Fibroblast of gingiva (primary cell): ENCODE results near the gene GRM4.

Experiments
- DNase-seq: peaks from one replicate; pipeline ENCODE4 v3.0.0-alpha.2; 2011; ENCODE audit warnings: low read depth

The GRM4 gene

DNA sequence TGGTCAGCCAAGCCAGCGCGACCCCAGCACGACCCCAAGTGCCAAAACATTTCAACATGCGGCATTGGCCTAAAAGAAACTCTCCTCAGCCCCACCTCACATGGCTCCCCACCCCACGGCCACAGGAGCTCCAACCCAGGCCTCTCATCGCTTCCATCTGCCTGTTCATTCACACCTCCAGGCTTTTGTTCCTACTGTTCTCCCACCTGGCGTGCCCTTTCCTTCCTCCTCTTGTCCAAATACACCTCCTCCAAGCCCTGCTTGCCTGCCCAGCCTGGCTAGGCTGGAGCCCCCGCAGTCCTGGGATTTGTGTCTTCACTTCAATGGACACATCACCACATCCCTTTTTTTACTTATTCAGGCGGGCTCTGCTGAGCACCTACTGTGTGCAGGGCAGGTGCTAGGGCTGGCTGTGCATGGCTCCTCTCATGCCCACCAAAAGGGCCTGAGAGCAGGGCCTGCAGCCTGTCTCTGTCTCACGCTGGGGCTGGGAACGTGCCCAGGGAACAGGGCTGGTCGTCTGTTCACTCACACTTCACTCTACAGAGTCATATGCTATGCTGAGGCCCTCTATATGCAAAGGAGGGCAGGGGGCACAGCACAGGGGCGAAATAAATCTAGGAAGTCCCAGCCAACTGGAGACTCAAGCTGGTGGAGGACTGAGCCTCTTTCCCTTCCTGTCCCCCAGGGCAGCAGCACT lies 61.1 kb downstream of the GRM4 start:
- no peak for DNase-seq

- DNase-seq, result no peak
These were observed 62.8 kb downstream of the GRM4 start for GRCh38 chr6:34082864-34083626.

DNA sequence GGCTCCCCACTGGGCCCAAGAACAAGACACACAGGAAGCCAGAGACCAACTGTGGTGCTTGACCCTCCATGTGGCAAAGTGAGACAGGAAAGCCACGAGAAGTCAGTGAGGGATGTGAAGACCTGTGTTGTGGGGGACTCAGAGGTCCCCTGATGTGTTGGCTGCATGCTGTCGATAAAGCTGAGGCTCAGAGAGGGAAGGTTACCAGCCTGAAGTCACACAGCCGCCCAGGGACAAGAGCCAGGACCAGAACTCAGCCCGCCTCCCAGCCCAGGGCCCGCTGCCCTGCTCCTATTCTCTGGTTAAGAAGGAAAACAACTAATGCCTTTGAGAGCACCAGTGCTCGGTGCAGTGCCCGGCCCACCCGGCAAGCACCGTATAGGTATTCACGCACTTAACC lies 63.5 kb downstream of the GRM4 start:
- no peak for DNase-seq

GRCh38 chr6:34080357-34080756 lies 65.5 kb downstream of the GRM4 start:
- no peak for DNase-seq

GRCh38 chr6:34079899-34080298 lies 66.0 kb downstream of the GRM4 start:
- no peak for DNase-seq

DNA sequence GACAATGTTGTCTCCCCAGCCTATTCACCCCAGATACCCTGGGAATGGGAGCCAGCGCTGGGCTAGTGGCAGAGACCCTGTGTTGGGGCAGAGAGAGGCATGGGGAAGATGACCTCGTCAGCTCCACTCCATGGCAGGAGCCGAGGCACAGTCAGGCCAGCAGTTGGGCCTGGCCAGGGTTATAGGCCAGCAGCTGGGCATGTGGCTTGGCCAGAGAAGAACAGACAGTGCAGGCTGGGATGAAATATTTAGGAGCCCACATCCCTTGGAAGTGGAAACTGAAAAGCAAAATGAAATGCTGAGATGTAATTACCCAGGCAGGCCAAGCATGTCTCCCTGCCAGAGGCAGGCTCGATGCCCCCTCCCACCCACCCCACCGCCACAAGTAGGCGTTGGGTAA lies 70.0 kb downstream of the GRM4 start:
- DNase-seq, result no peak

DNA sequence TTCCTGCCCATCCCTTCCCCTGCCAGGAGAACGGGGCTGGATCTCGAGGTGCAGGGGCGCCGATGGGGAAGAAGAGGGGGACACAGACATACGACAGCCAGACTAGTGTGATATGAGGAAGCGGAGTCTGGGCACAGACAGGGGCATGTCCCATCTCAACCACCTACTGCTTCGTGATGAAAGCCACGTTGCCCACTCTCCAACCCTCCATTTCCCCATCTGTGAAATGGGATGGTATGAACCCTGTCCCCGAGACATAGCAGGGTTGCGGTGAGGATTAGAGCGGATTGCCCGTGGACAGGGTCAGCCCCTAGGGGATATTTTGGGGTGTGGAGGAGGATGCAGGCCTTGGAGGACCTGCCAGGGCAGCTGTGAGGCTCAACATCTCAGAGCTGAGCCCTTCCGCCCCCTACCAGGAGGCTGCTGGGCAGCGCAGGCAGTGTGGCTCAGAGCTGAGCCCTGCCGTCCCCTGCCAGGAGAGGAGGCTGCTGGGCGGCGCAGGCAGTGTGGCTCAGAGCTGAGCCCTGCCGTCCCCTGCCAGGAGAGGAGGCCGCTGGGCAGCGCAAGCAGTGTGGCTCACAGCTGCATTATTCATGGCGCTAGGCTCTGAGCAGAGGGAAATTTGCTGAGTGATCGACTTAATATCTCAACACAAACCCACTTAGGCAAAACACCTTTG lies 71.7 kb downstream of the GRM4 start:
- DNase-seq, result no peak

DNA sequence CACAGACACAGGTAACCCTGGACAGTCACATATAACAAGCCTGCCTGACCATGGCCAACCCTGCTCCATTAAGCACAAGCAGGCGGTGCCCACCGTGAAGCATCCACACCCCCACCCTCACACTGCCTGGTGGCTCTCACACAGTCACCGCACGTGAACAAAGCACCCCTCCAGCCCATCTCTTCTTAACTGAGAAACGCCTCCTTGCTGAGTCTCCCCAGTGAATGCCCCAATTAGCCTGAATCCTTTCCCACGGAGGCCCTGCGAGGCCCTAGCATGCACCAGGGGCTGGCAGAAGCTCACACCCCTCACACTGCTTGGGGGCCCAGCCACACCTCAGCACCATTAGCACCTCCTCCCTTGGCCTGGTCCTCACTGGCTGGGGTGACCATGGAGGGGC lies 72.3 kb downstream of the GRM4 start:
- DNase-seq, result no peak

DNA sequence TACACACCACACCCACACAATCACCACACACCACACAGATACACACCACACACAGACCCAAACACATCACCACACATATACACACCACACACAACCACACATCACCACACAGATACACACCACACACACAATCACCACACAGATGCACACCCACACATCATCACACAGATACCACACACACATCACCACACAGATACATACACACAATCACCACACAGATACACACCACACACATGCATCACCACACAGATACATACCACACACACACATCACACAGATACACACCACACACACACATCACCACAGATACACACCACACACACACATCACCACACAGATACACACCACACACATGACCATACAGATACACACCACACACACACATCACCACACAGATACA lies 73.2 kb downstream of the GRM4 start:
- DNase-seq, result no peak

GRCh38 chr6:34071884-34072379 lies 74.0 kb downstream of the GRM4 start:
- no peak for DNase-seq

DNA sequence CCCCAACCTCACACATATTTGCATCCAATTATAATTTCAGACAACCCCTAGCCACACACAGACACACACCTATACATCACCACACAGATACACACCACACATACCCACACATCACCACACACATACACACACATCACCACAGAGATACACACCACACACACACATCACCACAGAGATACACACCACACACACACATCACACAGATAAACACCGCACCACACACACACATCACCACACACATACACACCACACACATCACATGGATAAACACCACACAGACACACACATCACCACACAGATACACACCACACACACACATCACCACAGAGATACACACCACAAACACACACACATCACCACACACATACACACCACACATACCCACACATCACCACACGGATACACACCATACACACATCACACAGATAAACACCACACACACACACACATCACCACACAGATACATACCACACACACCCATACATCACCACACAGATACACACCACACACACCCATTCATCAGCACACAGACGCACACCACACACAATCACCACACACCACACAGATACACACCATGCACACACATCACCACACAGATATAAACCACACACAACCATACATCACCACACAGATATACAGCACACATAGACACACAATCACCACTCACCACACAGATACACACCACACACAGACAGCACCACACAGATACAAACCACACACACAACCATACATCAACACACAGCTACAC lies 74.6 kb downstream of the GRM4 start:
- no peak for DNase-seq

DNA sequence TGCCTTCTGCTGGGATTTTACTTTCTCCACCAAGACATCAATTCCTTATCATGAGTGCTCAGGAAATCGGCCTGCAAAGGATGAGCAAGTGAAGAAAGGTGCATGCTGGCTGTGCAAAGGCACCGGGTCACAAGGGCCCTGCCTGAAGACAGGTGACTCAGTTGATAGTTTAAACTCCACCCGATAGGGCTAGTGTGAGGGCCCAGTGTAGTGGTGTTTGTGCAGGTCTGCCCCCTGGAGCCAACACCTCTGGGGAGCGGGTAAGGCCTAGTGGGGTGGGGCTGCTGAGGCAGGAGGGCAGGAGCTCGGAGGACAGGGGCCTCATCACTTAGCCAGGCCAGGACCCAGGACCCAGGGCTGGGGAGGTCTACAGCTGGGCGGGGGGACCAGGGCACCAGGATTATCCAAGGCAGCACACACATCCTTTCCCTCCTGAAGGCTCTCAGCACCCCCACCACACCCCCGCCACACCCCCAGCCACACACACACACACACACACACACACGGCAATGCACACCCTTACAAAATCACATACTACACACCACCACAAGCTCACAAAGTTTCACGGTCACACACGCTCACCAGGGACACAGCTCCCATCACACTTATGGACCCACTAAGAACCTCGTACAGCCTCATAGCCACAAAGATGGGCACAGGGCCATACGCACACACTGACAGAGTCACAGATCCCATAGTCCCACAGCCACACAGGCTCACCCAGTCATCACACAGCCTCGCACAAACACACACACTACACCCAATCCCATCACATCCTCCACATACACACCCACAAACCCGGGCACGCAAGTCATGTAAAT lies 75.4 kb downstream of the GRM4 start:
- DNase-seq, result no peak

DNA sequence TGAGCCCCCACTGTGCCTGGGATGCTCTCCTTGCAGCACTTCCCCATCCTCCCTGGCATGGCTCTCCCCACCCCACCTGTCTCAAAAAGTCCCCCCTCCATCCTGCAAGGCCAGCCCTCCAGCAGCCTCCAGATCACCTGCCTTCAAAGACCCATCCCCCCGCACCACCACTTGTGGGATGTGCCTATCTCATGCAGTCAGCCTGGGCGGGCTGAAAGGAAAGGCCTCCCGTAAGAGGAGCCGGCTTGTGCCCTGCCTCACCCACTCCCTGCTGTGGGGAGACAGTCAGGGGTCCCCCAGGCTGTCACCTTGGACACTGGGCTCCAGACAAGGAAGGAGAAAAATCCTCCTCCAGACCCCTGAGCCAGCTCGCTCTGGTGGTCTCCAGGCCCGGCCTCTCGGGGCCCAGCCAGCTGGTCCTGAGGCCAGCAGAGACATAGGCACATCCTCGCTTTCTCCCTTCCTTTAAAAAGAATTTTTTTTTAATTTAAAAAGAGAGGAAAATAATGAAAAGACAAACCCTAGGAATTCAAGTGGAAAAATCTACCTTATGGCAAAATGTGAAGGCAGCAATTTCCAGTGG lies 77.3 kb downstream of the GRM4 start:
- DNase-seq, result no peak

GRCh38 chr6:34067814-34068213 lies 78.1 kb downstream of the GRM4 start:
- DNase-seq, result no peak

- no peak for DNase-seq
These were observed 78.8 kb downstream of the GRM4 start for GRCh38 chr6:34066772-34067770.

- no peak for DNase-seq
These were observed 79.7 kb downstream of the GRM4 start for GRCh38 chr6:34066218-34066571.

DNA sequence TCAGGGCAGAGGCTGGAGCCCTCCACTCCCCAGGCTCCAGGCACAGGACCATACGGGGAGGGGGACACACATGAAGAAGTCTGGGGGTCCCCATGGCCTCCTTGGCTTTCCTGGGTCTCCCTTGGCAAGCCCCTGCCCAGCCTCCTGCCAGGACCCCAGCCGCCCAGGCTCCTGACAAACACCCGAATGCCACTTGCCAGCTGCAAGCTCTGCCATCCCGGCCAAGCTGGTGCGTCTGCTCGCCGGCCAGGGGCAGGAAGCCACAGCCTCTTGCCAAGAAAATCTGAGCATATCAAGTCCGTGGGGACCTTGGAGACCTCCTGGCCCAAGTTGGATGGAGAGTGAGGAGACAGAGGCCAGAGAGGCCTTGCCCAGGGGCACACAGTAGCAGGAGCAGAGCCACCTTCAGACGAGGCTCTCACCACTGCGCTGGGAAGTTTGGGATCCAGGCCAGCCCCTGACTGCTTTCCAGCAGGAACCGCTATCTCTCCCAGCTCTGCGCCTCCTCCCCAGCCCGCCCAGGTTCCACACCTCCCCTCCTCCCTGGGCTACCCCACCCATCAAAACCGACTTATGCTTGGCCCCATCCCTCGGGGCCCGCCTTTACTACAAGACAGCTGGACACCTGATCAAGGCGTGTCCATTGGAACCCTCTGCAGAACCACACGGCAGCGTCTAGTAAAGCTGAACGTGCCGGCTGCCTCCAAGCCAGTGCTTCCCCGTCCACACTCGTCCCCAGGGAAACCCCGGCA lies 80.2 kb downstream of the GRM4 start:
- no peak for DNase-seq

DNA sequence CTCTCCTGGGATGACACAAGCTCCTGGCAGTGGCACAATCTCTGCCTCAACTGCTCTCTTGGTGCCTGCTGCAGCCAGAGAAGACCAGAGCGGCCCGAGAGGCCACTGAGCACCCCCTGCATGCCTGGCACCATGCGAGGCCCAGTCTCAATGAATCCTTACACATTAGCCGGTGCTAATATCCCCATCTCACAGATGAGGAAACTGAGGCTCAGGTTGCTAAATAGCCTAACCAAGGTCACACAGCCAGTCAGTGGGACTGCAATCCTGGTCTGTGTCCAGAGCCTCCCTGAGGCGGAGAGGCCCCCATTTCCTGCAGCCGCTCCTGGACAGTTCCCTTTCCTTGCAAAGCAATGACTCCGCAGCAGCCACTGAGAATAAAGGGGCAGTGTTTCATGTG lies 81.2 kb downstream of the GRM4 start:
- no peak for DNase-seq

DNA sequence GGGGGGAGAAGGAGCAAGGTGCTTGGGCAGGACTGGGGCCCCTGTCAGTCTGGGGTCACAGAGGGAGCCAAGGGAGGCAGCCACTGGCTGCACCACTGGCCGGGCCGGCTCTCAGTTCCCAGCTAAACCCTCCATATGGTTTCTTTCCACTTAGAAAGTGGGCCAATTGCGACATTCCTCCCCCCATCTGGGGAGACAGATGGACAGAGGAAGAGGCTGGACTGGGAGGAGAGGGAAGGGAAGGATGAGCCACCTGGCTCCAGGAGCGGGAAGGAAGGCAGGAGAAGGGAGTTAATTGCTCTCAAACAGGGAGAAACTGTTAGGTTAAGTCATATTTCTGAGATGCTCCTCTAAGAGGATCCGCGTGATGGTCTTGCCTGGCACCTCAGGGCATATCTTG lies 82.2 kb downstream of the GRM4 start:
- DNase-seq, result no peak
